ENCODE data around the gene GORASP1.

Gene GORASP1

DNA sequence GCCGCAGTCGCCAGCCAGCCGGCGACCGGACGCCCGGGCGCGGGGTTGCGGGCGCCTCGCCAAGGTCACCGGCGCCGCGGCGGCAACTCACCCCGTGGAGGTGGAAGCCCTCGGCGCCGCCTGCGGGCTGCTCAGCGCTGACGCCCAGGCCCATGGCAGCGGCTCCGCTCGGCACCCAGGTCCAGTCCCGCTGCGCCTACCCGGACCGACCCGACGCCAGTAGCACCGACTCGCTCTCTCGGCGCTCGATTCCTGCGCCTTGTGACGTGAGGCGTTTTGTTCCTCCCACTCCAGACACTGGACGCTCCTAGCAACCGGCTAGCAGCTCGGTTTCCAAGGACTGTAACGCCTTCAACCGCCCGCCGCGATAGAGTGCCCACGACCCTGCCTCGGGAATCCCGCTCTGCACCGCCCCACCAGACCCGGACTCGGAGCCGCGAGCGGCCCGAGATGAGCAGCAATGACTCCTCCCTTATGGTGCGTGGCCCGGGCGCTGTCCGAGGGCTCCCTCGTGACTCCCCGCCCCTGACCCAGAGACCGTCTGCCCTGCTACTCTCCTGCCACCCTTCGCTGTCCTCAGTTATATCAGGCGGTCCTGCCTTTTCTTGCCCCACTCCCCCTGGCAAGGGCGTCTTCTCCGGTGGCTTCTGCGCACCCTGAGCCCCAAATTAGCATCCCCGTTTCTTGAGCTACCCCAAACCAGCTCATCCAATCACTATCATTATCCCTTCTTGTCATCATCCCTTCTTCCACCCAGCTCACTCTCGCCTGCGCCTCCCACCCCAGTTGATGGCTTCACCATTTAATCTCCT lies at the start of gene GORASP1, which contains the start of gene TTC21A:
Gene GORASP1, minus strand, starts transcription at position 240 of the 812 bp plus-strand sequence. Its CDS starts 86 bp downstream, at position 154.
Gene TTC21A, plus strand, starts transcription at position 293 of the 812 bp plus-strand sequence. Its CDS starts 158 bp downstream, at position 451.
- no peak for DNase-seq

- DNase-seq, result no peak
These were observed 49.0 kb upstream of the GORASP1 start for GRCh38 chr3:39156421-39156820.

DNA sequence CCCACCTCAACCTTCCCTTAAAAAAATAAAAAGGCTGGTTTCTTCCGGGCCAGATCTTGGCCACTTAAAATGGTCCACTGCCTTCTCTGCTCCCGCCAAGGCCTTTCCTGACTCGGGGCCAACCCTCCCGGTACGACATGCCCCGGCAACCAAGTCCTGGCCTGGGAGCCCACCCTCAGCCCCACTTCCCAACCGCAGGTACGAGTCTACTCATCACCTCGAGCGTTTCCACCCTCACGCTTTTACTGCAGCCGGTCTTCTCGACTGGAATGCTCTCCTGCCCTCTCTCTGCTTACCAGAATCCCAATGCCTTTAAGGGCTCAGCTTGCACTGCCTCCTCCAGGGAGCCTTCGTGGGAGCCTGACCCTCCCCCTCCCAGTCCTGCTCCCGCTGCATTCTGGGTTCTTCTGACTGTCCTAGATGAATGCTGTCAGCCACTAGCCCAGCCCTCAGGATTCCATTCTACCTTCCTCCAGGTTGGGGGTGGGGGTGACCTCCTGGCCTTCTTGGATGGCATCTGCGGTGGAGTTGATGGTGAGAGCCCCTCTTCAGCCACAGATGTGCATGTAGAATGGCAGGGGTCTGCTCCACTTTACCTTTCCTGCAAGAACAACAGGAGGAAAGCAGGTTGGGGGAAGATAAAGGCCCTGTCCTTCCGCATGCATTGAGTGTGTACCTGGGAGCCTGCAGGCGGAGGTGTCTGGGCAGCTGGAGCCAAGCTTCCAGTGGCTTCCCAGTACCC lies 47.0 kb upstream of the GORASP1 start:
- no peak for DNase-seq

DNA sequence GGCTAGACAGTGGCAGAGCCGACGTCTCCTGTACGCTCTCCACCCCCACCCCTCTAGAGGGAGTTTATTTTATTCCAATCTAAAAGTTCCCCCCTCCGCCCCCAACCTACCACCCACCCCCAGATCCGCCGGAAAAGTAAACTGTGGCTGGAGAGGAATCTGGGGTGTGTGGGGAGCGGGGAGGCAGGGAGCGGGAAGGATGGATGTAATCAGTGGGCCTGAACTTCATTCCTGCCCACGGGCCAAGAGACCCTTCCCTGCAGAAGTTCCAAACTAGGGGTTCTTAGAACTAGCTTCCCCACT lies 46.5 kb upstream of the GORASP1 start:
- DNase-seq, result no peak

DNA sequence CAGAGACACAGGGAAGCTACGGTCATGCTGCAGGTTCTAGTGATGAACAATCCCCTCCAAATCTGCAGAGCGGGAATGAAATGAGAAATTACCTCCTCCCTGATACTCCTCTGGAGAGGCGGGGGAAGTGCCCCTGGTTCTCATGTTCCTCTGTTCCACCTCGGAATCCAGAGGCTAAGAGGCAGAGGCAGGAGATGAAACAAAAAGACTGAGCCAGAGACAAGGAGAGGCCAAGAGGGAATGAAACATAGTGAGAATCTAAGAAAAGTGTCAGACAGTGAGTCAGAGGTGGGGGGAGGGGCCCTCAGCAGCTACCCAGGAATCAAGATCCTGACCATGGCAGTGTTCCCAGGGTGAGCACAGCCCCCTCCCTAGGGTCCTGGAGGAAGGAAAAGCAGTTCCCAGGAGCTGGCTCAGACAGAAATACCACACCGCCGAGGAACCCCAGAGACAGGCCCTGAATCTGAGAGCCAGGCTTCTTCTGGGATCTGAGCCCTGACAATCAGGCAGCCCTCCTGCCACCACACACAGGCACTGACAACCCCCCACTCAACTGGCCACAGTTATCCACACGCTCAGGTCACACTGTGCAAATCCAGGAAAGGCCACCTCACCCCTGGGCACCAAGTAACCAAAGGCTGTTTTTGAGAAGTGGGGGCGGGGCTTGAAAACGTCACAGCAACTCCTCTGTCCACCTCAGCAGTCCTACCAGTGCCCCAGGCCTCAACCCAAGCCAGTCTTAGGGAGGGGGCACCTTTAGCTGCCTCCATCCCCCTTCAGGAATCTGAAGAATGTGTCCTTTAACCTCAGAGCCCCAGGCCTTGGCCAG lies 43.6 kb upstream of the GORASP1 start:
- DNase-seq, result no peak

DNA sequence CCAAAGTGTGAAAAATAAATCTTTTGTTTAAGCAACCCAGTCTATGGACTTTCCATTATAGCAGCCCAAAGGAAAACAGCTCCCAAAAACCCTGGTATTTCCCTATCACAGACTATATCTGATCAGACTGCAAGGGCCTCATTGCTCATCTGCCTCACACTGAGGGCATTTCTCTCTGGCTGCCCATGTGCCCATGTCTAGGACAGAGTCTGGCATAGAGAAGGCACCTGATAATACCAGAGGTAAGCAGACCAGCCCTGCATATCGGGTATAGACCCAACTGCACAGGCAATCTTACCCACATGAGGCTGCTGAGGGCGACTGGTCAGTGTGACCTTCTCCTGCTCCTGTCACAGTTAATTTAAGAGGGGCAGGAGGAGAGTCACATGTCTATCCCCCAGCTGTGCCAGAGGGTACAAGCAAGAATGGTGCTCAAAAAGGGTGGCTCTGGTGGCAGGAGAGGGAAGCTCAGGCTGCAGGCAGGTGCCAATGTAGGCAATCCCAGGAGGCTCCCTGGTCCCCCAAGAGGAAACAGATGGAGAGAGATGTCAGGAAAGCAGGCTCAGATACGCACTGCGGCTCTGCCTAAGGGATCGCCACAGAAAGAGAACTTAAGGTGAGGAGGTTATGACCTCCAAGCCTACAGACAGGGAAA lies 42.8 kb upstream of the GORASP1 start:
- peak; percentile 19 for DNase-seq

- no peak for DNase-seq
These were observed 42.2 kb upstream of the GORASP1 start for GRCh38 chr3:39149498-39150147.

- no peak for DNase-seq
These were observed 41.6 kb upstream of the GORASP1 start for GRCh38 chr3:39149059-39149455.

- DNase-seq, result no peak
These were observed 41.1 kb upstream of the GORASP1 start for GRCh38 chr3:39148435-39149058.

DNA sequence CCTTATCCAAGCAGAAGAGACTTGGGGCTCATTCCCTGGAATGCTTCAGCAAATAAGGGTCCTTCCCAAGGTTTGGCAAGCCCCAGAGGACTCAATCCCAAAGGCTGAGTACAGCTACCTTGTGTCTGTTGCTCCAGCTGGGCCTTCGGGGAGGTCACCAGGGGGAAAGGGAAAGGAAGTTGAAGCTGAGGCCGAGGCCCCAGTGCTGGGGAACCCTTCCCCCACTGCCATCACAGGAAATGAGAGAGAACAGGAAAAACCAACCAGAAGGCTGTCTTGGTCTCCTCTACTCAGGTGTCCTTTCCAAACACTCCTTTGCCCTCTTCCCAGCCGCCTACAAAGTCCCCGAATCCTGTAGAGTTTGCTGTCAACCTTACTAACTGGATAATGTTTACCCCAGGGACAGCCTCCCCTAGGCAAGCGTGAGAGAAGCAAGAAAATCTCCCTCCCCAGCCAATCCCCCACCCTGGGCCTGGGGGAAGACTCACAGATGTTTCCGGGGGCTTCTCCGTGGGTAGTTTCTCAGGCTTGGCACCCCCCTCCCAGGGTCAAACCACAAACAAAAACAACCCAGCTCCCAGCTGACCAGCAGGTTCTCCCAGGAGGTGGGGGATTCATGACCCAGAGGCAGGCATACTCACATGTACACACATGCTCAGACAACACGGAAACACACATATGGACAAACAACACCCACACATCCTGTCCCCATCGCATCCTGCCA lies 40.4 kb upstream of the GORASP1 start:
- DNase-seq, result no peak

DNA sequence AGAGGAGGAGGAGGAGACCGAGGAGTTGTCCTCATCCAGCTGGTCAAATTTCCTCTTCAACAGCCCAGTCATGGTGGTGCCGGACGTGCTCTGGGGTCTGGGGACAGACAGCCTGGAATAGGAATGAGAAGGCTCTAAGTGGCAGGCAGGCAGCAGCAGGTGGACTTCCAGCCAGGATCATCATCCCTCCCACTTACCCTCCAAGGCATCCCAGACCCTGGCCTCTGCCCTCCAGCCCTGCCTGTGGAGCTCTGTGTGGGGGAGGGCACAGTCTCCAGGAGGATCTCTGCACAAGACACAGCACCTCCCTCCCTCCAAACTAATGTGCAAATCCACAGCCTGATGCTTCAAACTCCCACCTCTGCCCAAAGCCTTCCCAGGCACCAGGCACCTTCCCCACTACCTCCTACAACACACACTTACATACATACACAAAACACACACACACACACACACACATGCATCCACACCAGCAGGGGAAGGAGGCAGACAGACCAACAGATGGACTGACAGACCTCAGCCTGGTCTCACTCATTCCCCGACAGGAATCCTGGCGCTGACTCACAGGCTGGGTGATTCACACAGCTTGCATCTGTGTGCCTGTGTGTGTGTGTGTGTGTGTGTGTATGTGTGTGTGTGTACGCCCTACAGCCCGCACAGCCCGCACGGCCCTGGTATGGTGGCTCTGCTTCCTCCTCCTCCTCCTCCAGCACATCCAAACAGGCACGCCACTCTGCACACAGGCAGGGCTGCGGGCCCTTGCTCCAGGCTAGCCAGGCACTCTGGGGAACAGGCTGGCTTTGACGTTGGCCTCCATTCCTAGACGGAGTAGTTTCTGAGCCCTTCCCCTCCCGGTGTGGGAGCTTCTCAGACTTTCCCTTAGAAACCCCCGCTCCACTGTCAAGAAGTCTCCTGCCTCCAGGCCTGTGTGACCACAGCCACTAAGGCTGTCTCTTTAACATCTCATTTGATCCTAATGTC lies 39.5 kb upstream of the GORASP1 start:
- DNase-seq, result peak; percentile 36

- no peak for DNase-seq
These were observed 38.7 kb upstream of the GORASP1 start for GRCh38 chr3:39146083-39146501.

- DNase-seq, result no peak
These were observed 37.4 kb upstream of the GORASP1 start for GRCh38 chr3:39144748-39145380.

DNA sequence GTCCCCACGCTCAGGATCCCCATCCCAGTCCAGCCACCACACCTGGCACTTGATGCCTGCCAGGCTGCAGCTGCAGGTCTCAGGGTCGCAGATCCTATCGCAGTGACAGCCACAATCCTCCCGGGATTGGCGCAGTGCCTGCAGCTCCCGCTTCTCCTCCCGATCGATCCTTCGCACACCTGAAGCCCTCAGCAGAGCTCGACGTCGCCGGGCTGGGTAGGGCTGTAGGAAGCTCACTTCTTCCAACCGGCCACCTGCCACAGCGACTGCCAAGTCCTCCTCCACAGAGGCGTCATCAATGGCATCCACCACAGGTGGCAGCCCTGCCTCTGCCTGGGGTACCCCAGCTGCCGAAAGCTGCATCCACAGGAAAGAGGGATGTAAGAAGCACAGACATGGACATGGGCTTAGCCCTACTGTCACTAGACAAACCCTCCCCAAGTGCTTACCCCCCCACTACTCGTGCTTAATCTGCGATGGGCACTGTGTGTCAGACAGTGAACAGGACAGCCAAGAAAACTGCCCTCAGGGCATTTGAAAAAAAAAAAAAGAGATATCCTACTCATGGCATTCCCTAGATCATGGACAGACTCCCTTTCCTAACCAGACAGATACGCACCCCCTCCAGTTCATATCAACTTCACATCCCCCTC lies 36.8 kb upstream of the GORASP1 start:
- peak; percentile 40 for DNase-seq

DNA sequence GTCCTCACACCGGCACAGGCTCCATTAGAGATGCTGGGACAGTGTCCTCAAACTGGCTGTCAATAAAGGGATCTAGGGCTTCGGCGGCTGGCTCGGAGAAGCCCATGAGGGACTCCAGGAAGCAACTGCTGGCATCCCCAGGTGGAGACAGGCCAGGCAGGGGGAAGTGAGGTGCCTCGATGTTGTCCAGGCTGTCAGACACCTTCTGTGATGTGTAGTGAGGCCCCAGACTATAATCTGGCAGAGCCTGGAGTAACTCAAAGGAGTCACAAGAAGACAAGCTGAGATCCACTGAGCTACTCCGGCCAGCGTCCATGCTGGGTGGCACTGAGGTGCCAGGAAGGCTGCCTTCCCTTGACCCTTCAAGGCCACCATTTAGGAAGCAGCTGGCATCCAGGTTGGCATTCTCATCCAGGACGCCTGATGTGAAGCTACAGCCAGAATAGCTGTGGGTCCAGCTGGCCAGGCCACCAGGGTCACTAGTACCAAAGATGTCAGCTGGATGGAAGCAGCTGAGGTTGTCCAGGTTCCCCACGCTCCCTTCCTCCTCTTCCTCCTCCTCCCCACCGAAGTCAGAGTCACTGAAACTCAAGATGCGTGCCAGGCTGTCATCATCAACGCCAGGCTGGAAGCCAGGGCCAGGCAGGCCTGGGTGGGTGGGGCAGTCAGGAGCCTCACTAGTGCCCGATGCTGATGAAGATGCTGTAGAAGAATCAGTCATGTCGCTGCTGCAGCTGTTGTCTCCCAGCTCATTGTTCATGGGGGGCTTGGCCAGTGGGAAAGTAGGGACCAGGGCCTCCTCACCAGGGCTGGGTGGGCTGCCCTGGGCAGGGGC lies 35.8 kb upstream of the GORASP1 start:
- DNase-seq, result no peak

GRCh38 chr3:39142067-39142466 lies 34.6 kb upstream of the GORASP1 start:
- peak; percentile 59 for DNase-seq

GRCh38 chr3:39141171-39141995 lies 34.0 kb upstream of the GORASP1 start:
- DNase-seq, result no peak

Measured in SHP77 treated with DMSO at 0.1 percent for 48 hours (cell line).